HL-60/S4 (cell line): ENCODE results near the gene TNFAIP8L1.

Experiments
- in situ Hi-C: fragments of 300-500 bp; cut with MboI; formaldehyde crosslinking; loops from 2 replicates; pipeline ENCODE4 v1.14.3; 2022; ENCODE audit warnings: low sequenced_read_pairs

The TNFAIP8L1 gene

GRCh38 chr19:4699826-4700692 lies 60.7 kb downstream of the TNFAIP8L1 start:
- in situ Hi-C loops = no loop called here

- in situ Hi-C loops = no loop called here
Measured at GRCh38 chr19:4700693-4700970, 61.3 kb downstream of the TNFAIP8L1 start.

- in situ Hi-C loops = no loop called here
Measured at GRCh38 chr19:4701557-4701956, 62.2 kb downstream of the TNFAIP8L1 start.

GRCh38 chr19:4702764-4703163 lies 63.4 kb downstream of the TNFAIP8L1 start:
- in situ Hi-C loops = no loop called here

GRCh38 chr19:4703671-4704316 lies 64.5 kb downstream of the TNFAIP8L1 start:
- in situ Hi-C loops = no loop called here

GRCh38 chr19:4704317-4704673 lies 65.0 kb downstream of the TNFAIP8L1 start:
- in situ Hi-C loops = no loop called here
